Hepatocyte (in vitro differentiated cells): Measurements from ENCODE around the gene ROBO1.

Experiments
- CTCF ChIP-seq: fragments of 200-600 bp; sonication (generic); IDR thresholded peaks from 2 replicates; pipeline ENCODE4 v1.5.1; 2016; ENCODE audit warnings: antibody characterized with exemption, mild to moderate bottlenecking; ENCODE audit not compliant: poor library complexity
- EZH2 ChIP-seq: fragments of 200-600 bp; sonication (generic); IDR thresholded peaks from 2 replicates; pipeline ENCODE4 v1.6.1; 2016; ENCODE audit warnings: antibody characterized with exemption, mild to moderate bottlenecking, borderline replicate concordance
- EZH2phosphoT487 ChIP-seq: fragments of 200-600 bp; sonication (generic); IDR thresholded peaks from one replicate; pipeline ENCODE4 v1.6.1; 2018; ENCODE audit warnings: antibody characterized with exemption, mild to moderate bottlenecking, low read depth, moderate library complexity; ENCODE audit not compliant: unreplicated experiment, severe bottlenecking

GRCh38 chr3:78872195-78872594, 895.6 kb downstream of the ROBO1 start:
- TF ChIP-seq CTCF, result no peak
- TF ChIP-seq EZH2, result no peak
- no peak for TF ChIP-seq EZH2phosphoT487
